Muscle of leg (tissue), 11 donors: Measurements from ENCODE around the gene RAC2. TPM values are rescaled to one million over a fixed set of nuclear protein-coding genes. Genes with fewer than 3 reads are reported as not detected.

Source experiments
- DNase-seq: peaks from one replicate; pipeline ENCODE4 v3.0.0; 2013
- H3K27ac ChIP-seq: one replicate; pipeline ENCODE4 v1.5.1; 2013; ENCODE audit warnings: mild to moderate bottlenecking, low read length, control low read depth
- H3K27me3 ChIP-seq: one replicate; pipeline ENCODE4 v1.6.1; 2013; ENCODE audit warnings: low read length; ENCODE audit not compliant: control insufficient read depth, insufficient read depth
- H3K36me3 ChIP-seq: one replicate; pipeline ENCODE4 v1.6.1; 2013; ENCODE audit warnings: low read length; ENCODE audit not compliant: control insufficient read depth, insufficient read depth
- H3K4me1 ChIP-seq: one replicate; pipeline ENCODE4 v1.6.1; 2013; ENCODE audit warnings: low read length; ENCODE audit not compliant: control insufficient read depth, insufficient read depth
- H3K4me3 ChIP-seq: one replicate; pipeline ENCODE4 v1.5.1; 2013; ENCODE audit warnings: low read length, control low read depth
- H3K9me3 ChIP-seq: replicated peaks from 2 replicates; pipeline ENCODE4 v1.6.1; 2013; ENCODE audit warnings: low read depth, low read length; ENCODE audit not compliant: control insufficient read depth
- WGBS: methylation state at CpG from one replicate; pipeline ENCODE4 v1.1.5; 2013; ENCODE audit warnings: missing lambda C conversion rate; ENCODE audit not compliant: insufficient coverage; 5-methylcytosine and 5-hydroxymethylcytosine counted together
- polyA plus RNA-seq, 8 donors: library from polyadenylated mRNA; unstranded; fragments of 120-200 nt; gene quantifications; one replicate each; pipeline versions ENCODE4 v1.2.1 to v1.2.3, GENCODE V29; 2013; ENCODE audit warnings: inconsistent platforms in 1 of 8, low replicate concordance in 1 of 8; ENCODE audit not compliant: insufficient read length in 8 of 8, insufficient read depth in 1 of 8
- total RNA-seq: library from RNA; stranded (reverse); fragments of 120-200 nt; gene quantifications from one replicate; pipeline ENCODE4 v1.2.4, GENCODE V29; 2013

Gene RAC2
- total and polyA plus RNA-seq, 9 donors: 2.4 to 11.2 (median 7.0) TPM

- Histone ChIP-seq H3K9me3 (no peaks in the 10 kb centered on the region), H3K27me3 (peaks cover 23% of the 10 kb centered on the region), H3K36me3 (no peaks in the 10 kb centered on the region), H3K4me1 (peaks cover 13% of the 10 kb centered on the region), H3K4me3 (no peak overlapping the region), H3K27ac (no peak overlapping the region)
- DNase-seq: no peak
- WGBS: 82% methylated on average over 23 of the region's 24 CpGs
Measured at GRCh38 chr22:37211075-37211865, 32.8 kb downstream of the RAC2 start.

- DNase-seq: no peak
- H3K4me3 ChIP-seq: no peak overlapping the region
- 51% methylated on average over 13 of the region's 15 CpGs for WGBS
- peaks cover 23% of the 10 kb centered on the region for H3K27me3 ChIP-seq
- peaks cover 13% of the 10 kb centered on the region for H3K4me1 ChIP-seq
- no peaks in the 10 kb centered on the region for H3K36me3 ChIP-seq
- no peak overlapping the region for H3K27ac ChIP-seq
- no peaks in the 10 kb centered on the region for H3K9me3 ChIP-seq
Measured at GRCh38 chr22:37210041-37210803, 33.8 kb downstream of the RAC2 start.

- H3K4me3 ChIP-seq: no peak overlapping the region
- no peak overlapping the region for H3K27ac ChIP-seq
- H3K9me3 ChIP-seq: no peaks in the 10 kb centered on the region
- 84% methylated on average over 7 of the region's 9 CpGs for WGBS
- H3K27me3 ChIP-seq: peaks cover 23% of the 10 kb centered on the region
- DNase-seq: no peak
- no peaks in the 10 kb centered on the region for H3K36me3 ChIP-seq
- H3K4me1 ChIP-seq: peaks cover 13% of the 10 kb centered on the region
Measured at GRCh38 chr22:37209140-37209845, 34.8 kb downstream of the RAC2 start.

- Histone ChIP-seq H3K9me3 (no peaks in the 10 kb centered on the region), H3K27me3 (peaks cover 18% of the 10 kb centered on the region), H3K36me3 (no peaks in the 10 kb centered on the region), H3K4me1 (peaks cover 13% of the 10 kb centered on the region), H3K4me3 (no peak overlapping the region), H3K27ac (no peak overlapping the region)
- 46% methylated on average over 7 of the region's 7 CpGs for WGBS
- no peak for DNase-seq
Measured at GRCh38 chr22:37208401-37209139, 35.5 kb downstream of the RAC2 start.

- Histone ChIP-seq H3K36me3 (no peaks in the 10 kb centered on the region), H3K4me3 (no peak overlapping the region), H3K4me1 (peaks cover 11% of the 10 kb centered on the region), H3K27me3 (peaks cover 15% of the 10 kb centered on the region), H3K27ac (no peak overlapping the region), H3K9me3 (no peaks in the 10 kb centered on the region)
- no peak for DNase-seq
- 93% methylated on average over 3 of the region's 7 CpGs for WGBS
Measured at GRCh38 chr22:37207981-37208380, 36.1 kb downstream of the RAC2 start.

GRCh38 chr22:37206841-37207821, 36.9 kb downstream of the RAC2 start:
- no peak overlapping the region for H3K4me3 ChIP-seq
- no peaks in the 10 kb centered on the region for H3K9me3 ChIP-seq
- H3K4me1 ChIP-seq: peaks cover 4% of the 10 kb centered on the region
- H3K27ac ChIP-seq: no peak overlapping the region
- DNase-seq: no peak
- H3K27me3 ChIP-seq: peaks cover 14% of the 10 kb centered on the region
- WGBS: 88% methylated on average over 67 of the region's 71 CpGs
- H3K36me3 ChIP-seq: no peaks in the 10 kb centered on the region

- Histone ChIP-seq H3K36me3 (no peaks in the 10 kb centered on the region), H3K27ac (no peak overlapping the region), H3K4me3 (no peak overlapping the region), H3K4me1 (no peaks in the 10 kb centered on the region), H3K9me3 (no peaks in the 10 kb centered on the region), H3K27me3 (peaks cover 7% of the 10 kb centered on the region)
- no peak for DNase-seq
- WGBS: 78% methylated on average over 14 of the region's 16 CpGs
Measured at GRCh38 chr22:37206118-37206840, 37.8 kb downstream of the RAC2 start.

GRCh38 chr22:37205046-37205445, 39.0 kb downstream of the RAC2 start:
- Histone ChIP-seq H3K9me3 (no peaks in the 10 kb centered on the region), H3K4me3 (no peak overlapping the region), H3K27me3 (peaks cover 2% of the 10 kb centered on the region), H3K36me3 (no peaks in the 10 kb centered on the region), H3K27ac (no peak overlapping the region), H3K4me1 (no peaks in the 10 kb centered on the region)
- 66% methylated on average over 4 of the region's 5 CpGs for WGBS
- DNase-seq: no peak
